Cardiac muscle cell (in vitro differentiated cells and primary cell): ENCODE measurements around the gene GATAD2B. TPM values are rescaled to one million over a fixed set of nuclear protein-coding genes. Genes with fewer than 3 reads are reported as not detected.

ENCODE experiments used
- DNase-seq, 2 donors: peaks; one replicate each; pipeline versions ENCODE4 v3.0.0 to v3.0.0-alpha.2; 2010 to 2017; ENCODE audit warnings: low read depth in 1 of 2, low spot score in 1 of 2
- H3K27ac ChIP-seq: fragments of 200-600 bp; sonication (generic); 2 replicates; pipeline ENCODE4 v1.5.1; 2016
- H3K27me3 ChIP-seq: fragments of 200-600 bp; sonication (generic); 2 replicates; pipeline ENCODE4 v1.6.0; 2016; ENCODE audit warnings: control low read depth
- H3K36me3 ChIP-seq: fragments of 200-600 bp; sonication (generic); 2 replicates; pipeline ENCODE4 v1.5.1; 2016; ENCODE audit warnings: control low read depth
- H3K4me1 ChIP-seq: fragments of 200-600 bp; sonication (generic); 2 replicates; pipeline ENCODE4 v1.8.1; 2017; ENCODE audit warnings: low read depth, mild to moderate bottlenecking, mixed run types
- H3K4me3 ChIP-seq: fragments of 200-600 bp; sonication (generic); 2 replicates; pipeline ENCODE4 v1.5.1; 2016; ENCODE audit warnings: mild to moderate bottlenecking
- H3K9me3 ChIP-seq: fragments of 200-600 bp; sonication (generic); 2 replicates; pipeline ENCODE4 v1.5.1; 2017; ENCODE audit warnings: low read depth, mild to moderate bottlenecking, control low read depth
- polyA plus RNA-seq: library from polyadenylated mRNA; unstranded; fragments of >200 nt; fragmentation: Nextera tagmentation; extraction: Ambion mirVana; gene quantifications from 2 replicates; pipeline ENCODE4 v1.2.1, GENCODE V29; 2016
- total RNA-seq: library from RNA; depleted of rRNA; stranded (reverse); fragments of >200 nt; gene quantifications from 2 replicates; pipeline ENCODE4 v1.2.3, GENCODE V29; 2016
- TF ChIP-seq, protein P1 (sequence below): IDR thresholded peaks from 2 replicates; pipeline ENCODE4 v1.5.1; 2012; ENCODE audit warnings: low read depth, mild to moderate bottlenecking, low read length

Gene GATAD2B
- total and polyA plus RNA-seq, 2 experiments from 2014 or later: 8.1 to 19.6 TPM

DNA sequence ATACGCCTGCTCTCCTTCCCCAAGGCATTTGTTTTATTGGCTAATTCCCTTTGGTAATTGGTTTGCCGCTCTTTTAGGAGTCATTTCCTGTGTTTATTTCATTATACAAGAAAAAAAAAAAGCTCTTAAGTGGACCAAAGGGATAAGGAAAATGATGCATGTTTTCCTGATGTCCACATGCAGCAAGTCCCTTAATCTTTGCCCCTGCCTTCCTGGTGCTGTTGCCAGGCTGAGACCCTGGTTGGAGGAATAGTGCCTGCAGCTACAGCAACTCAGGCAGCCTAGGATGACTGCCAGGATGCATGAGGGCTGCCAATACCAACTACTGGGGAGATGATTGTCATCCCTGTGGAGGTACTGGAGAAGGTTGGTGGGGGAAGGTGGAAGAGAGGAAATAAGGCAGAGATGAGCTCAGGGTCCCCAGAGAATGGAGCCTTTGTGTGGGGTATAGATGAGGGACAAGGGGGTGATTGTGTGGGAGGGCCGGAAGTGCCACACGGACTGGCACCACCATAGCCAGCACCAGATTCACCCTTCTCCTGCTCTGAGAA lies 6.1 kb upstream of the GATAD2B start:
- peak in 1 of 2 donors; percentile 16 for DNase-seq
- peak overlapping the region; percentile 45 for H3K27ac ChIP-seq

DNA sequence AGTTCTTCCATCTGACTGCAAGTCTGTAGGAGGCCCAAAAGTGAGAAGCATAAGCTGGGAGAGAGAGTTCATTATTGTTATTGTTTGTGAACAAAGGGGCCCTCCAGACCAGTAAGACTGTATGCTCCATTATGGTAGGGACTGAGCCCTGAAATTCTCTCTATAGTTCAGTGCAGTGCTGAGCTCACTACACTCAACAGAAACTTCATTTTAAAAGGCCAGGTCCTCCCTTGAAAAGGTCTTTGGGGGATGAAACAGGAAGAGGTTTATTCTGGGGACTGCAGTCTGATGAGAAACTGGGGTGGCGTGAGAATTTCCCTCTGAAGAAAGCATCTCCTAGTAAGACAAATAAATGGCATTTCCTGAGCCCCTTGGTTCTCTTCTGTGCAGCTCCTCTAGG lies 5.5 kb upstream of the GATAD2B start:
- Histone ChIP-seq H3K36me3 (peaks cover 3% of the 10 kb centered on the region), H3K4me1 (no peaks in the 10 kb centered on the region), H3K9me3 (no peaks in the 10 kb centered on the region), H3K27ac (peak overlapping the region; percentile 45), H3K4me3 (no peak overlapping the region), H3K27me3 (no peaks in the 10 kb centered on the region)
- TF ChIP-seq, protein P1, sequence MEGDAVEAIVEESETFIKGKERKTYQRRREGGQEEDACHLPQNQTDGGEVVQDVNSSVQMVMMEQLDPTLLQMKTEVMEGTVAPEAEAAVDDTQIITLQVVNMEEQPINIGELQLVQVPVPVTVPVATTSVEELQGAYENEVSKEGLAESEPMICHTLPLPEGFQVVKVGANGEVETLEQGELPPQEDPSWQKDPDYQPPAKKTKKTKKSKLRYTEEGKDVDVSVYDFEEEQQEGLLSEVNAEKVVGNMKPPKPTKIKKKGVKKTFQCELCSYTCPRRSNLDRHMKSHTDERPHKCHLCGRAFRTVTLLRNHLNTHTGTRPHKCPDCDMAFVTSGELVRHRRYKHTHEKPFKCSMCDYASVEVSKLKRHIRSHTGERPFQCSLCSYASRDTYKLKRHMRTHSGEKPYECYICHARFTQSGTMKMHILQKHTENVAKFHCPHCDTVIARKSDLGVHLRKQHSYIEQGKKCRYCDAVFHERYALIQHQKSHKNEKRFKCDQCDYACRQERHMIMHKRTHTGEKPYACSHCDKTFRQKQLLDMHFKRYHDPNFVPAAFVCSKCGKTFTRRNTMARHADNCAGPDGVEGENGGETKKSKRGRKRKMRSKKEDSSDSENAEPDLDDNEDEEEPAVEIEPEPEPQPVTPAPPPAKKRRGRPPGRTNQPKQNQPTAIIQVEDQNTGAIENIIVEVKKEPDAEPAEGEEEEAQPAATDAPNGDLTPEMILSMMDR: no peak
- DNase-seq: no peak

More for the DNA sequence above, 6.1 kb upstream of the GATAD2B start:
- Histone ChIP-seq H3K4me3 (no peak overlapping the region), H3K36me3 (peaks cover 7% of the 10 kb centered on the region), H3K4me1 (no peaks in the 10 kb centered on the region), H3K27me3 (no peaks in the 10 kb centered on the region), H3K9me3 (no peaks in the 10 kb centered on the region)
- TF ChIP-seq, protein P1: no peak

DNA sequence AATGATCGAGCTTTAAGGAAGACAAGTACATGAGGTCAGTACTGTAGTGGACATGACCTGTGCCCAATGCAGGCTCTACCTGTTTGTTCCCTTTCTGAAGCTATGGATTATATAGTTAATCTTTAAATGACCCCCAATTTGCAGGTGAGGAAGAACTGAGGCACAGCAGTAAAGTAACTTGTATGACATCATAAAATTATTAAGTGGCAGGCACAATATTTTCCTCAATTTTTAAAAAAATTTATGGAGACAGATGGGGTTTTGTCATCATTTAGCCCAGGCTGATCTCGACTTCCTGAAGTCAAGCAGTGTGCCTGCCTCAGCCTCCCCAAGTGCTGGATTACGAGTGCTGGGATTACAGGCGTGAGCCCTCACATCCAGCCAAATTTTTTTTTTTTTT lies 3.6 kb upstream of the GATAD2B start:
- Histone ChIP-seq H3K36me3 (no peaks in the 10 kb centered on the region), H3K9me3 (no peaks in the 10 kb centered on the region), H3K27me3 (no peaks in the 10 kb centered on the region), H3K4me3 (no peak overlapping the region), H3K27ac (no peak overlapping the region), H3K4me1 (no peaks in the 10 kb centered on the region)
- no peak for DNase-seq
- TF ChIP-seq, protein P1: no peak

DNA sequence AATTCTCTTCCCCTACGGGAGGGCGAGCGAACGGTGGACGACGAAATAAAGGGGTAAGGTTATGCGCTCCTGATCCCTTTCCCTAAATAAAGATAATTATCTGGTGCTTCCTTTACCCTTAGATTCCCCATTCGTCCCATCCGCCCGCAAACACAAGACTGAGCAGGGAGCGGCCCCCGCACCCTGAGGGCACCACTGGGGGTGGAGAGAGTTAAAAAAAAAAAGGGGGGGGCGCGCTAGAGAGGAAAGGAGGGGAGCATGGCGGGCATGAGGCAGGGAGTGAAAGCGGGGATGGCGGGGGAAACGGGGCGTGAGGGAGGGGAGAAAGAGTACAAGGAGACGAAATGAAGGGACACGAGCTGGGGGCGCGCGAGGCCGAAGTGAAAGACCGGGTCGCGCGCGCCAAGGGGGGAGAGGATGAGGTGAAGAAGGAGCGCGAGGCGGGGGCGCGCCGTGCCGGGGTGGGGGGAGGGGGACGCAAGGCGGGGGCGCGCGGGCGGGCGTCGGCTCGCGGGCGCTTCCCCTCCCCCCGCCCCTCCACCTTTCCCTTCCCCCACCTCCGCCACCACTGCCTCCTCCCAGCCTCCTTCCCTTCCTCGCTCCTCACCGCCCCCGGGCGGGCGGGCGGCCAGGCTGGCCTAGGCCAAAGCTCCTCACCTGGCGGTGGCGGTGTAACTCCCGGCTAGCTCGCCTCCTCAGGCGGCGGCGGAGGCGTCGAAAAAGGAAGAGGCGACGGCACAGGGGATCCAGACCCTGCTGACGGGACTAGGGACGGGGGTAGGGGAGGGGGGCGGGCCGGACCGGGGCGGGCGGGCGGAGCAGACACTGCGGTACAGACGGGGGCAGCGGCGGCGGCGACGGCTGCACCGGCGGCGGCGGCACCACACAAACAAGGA lies 448 bp downstream of the GATAD2B start:
- TF ChIP-seq, protein P1: no peak
- H3K4me3 ChIP-seq: peak overlapping the region; percentile 66
- peak overlapping the region; percentile 92 for H3K27ac ChIP-seq
- peaks cover 30% of the 10 kb centered on the region for H3K4me1 ChIP-seq
- no peaks in the 10 kb centered on the region for H3K36me3 ChIP-seq
- H3K27me3 ChIP-seq: no peaks in the 10 kb centered on the region
- no peak for DNase-seq
- H3K9me3 ChIP-seq: no peaks in the 10 kb centered on the region

DNA sequence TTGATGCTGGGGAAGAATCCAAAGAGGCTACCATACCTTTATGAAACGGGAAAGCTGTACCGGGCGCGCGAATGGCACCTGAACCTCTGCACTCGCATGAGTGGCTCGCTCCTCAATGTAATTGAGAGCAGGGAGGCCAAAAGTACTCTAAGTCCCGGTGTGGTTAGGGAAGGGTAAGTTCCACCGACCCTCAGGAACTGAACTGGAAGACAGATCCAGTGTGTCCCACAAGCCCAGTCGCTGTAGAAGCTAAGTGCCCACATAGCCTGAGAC lies 1.0 kb downstream of the GATAD2B start:
- Histone ChIP-seq H3K9me3 (no peaks in the 10 kb centered on the region), H3K4me1 (peaks cover 30% of the 10 kb centered on the region), H3K27me3 (no peaks in the 10 kb centered on the region), H3K27ac (peak overlapping the region; percentile 92), H3K4me3 (peak overlapping the region; percentile 66), H3K36me3 (no peaks in the 10 kb centered on the region)
- TF ChIP-seq, protein P1: no peak
- DNase-seq: peak in 1 of 2 donors; percentile 37
